HG03064 (cell line): ENCODE results near the gene TRHDE.
"Not testable (repeated sequence)": the region's sequence is repeated elsewhere in the genome, so short reads cannot be mapped to it uniquely, and the experiment has no call there.

Source experiments
- ATAC-seq: cut with Tn5 transposase; IDR thresholded peaks from one replicate; pipeline ENCODE4 v1.9.1; 2021; ENCODE audit warnings: low read depth; ENCODE audit not compliant: unreplicated experiment

TRHDE gene

DNA sequence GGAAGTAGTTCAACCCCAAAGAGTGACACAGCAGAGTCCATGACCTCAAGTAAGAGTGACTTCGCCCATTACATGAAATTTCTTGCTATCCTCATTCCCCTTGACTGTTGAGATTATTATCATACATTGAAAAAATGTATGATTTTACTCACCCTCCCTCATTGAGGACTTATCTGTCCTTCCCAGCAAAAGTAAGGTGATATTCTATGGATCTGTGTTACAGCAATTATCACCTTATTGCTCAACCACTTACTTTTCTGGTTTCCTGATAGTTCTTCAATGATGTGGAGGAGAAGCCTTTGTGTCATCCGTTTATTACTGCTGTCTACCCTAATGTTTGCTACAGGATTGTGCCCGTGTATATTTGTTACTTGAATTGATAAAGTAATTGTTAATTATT, 306.2 kb downstream of the TRHDE start:
- no peak for ATAC-seq

DNA sequence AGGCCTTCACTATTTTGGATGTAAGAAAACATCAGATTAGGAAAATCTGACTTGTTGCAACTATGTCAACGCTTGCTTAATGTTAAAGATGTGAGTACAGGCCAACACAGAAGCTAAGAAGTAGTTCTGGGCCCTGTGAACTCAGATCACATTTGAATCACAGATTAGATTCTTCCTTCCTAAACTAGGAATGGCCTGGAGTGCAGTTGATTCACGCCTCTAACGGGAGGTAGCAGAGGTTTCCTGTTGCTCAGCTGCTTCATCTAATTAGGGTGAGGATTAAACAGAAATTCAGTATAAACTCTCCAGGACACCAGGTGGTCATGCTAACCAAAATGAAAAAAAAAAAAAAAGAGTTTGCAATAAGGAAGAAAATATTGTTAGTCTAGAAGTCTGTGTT, 314.3 kb downstream of the TRHDE start:
- no peak for ATAC-seq

DNA sequence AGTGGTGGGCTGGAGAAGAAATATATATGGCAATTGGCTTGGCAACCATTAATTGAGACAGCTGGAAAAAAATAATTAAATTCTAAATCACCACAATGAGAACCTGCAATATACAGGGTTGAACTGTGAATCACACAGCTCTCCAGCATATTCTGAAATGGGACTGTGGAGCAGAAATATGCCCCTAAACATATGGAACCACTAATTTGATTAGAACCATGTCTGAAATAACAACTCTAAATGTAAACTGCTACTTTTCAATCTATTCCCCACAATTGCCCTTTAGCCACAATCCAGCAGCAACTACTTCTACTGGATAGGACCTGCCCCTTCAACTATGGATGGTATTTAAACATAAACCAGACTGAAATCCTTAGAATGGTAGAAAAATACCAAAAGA, 330.4 kb downstream of the TRHDE start:
- no peak for ATAC-seq

DNA sequence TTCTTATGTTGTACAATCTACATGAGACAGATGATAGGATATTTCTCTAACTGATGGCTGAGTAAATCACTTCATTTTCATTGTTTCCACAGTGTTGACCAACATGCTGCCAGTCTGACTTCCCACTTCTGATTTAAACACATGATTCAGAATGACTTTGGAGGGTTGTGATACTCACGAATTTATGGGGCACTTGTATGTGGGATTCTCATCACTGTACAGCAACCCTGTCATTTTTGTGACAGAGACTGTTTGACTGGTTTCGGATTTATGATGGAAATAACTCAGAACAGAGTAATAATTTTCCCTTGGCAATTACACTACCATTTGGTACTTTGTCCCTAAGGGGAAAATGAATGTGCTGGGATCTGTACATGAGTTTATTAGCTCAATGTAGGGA, 333.8 kb downstream of the TRHDE start:
- ATAC-seq, result no peak

GRCh38 chr12:72610342-72610741, 338.2 kb downstream of the TRHDE start:
- ATAC-seq, result no peak

DNA sequence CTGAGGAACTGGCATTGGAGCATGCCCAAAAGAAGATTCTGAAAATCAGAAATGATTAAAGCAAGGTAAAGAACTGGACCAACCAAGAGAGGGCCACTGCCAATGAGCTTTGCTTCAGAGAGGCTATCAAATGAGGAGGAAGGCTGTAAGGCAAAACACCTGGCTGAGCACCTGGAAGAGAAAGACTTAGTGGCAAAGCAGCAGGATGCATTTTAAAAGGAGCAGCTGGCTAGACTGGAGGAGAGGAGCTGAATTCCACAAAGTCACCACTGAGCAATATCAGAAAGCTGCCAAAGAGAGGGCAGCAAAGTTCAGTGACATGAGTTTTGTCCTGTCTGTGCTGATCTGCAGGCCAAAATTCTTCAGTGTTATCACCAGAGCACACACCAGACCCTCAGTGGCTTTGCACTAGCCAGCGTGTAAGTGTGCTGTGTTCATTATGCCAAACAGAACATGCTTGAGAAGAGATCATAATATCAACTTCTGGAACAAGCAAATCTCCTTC, 338.7 kb downstream of the TRHDE start:
- ATAC-seq, result no peak

DNA sequence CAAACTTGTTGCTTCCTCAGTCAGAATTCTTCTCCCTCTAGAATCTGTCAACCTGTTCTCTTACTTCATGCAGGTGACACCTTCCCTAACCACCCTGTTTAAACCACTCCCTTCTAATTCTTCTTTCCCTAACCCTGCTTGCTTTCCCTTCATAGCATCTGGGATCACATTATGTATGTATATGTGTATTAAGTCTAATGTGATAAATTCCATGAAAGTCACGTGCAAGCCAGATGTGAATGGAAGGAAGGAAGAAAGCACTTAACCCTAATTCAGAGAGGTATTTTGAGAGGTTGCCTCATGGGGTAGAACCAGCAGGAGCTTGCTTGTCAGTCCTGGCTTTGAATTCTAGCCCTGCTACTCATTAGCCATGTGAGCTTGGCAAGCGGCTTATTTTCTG, 340.0 kb downstream of the TRHDE start:
- no peak for ATAC-seq

DNA sequence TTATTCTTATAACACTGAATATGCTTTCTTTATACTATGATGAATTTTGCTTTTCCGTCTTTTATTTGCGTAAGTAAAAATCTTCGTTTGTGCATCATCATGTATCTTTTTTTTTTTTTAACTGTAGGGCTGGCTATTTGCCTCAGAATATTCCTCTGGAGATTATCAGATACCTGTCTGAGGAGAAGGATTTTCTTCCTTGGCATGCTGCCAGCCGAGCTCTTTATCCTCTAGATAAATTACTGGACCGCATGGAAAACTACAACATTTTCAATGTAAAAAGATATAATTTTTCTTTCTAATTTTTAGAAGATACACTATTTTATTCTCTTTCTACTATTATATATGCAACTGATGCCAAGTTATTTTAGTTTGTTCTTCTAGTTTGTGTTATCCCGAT, 346.6 kb downstream of the TRHDE start:
- ATAC-seq, result no peak

- peak; percentile 61 for ATAC-seq
These were observed 350.4 kb downstream of the TRHDE start for GRCh38 chr12:72622556-72622955.

DNA sequence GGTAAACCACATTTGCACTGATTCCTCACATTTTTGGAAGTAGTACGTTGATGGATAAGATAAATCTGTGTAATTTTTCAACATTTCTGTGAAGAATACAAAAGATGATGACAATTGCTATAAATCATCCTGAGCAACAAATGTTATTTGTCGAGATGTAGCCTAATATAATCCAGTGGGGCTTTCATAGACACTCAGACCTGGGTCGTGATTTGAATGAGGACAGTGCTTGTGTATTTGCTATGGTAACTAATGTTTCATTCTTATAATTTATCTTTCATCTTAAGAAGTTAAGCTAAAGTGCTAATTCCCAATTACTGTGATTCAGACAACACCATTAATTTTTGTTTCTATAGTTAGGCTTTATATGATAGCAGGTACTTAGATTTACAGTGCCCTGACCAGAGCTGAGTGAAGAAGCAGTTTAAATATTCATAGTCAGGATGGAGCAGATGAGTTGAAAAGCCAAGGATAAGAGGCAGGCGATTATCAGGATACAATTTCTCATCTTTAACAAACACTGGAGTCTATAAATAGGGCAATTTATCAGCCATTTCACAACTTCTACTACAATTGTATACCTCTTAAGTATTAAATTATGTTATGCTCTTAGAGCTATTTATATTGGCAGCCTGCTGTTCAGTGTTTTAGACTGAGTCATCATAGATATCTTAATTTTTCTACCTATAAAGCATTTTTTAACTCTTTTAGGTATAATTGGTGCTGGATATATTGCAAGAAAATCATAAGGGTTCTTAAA, 359.9 kb downstream of the TRHDE start:
- ATAC-seq, result no peak

- ATAC-seq, result no peak
These were observed 370.5 kb downstream of the TRHDE start for GRCh38 chr12:72642706-72643105.

DNA sequence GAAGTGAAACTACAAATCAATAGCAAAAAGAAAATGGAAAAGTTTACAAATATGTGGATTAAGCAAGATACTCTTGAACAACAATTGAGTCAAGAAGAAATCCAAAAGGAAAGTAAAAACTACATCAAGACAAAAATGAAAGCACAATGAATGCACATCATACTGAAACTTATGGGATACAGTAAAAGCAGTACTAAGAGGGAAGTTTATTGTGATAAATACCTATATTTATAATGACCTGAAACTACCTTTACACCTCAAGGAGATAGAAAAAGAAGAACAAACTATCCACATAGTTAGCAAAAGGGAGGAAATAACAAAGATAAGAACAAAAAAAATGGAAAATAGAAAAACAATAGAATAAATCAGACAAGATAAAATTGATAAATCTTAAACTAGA, 375.0 kb downstream of the TRHDE start:
- ATAC-seq, result no peak

DNA sequence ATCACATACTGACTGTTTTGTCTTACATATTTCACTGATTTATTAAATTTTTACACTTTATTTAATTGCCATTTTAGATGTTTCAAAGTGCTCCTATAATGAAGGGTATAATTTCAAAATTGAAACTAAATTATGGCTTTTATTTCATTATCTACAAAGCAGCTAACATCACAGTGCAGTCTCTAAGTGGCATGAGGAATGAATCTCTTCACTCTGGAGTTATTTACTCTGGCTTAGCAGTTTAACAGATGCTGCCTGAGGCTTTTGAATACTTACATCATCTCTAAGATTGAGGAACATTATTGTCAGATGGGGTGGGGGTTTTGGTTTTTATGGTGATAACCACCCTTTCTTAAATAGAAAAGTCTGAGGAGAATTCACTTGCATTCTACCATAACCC, 386.4 kb downstream of the TRHDE start:
- ATAC-seq, result no peak

DNA sequence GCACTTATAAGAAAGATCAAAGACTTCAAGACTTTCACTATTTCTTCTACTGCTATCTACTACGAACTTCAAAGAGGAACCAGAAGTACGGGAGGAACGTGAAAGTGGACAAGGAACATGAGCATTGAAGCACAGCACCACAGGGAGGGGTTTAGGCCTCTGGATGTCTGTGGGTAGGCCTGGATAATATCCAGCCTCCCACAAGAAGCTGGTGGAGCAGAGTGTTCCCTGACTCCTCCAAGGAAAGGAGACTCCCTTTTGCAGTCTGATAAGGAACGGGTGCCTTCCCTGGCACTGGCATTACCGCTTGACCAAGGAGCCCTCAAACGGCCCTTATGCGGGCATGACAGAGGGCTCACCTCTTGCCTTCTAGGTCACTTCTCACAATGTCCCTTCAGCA, 388.0 kb downstream of the TRHDE start:
- ATAC-seq, result not testable (repeated sequence)

GRCh38 chr12:72673853-72674252, 401.7 kb downstream of the TRHDE start:
- no peak for ATAC-seq

DNA sequence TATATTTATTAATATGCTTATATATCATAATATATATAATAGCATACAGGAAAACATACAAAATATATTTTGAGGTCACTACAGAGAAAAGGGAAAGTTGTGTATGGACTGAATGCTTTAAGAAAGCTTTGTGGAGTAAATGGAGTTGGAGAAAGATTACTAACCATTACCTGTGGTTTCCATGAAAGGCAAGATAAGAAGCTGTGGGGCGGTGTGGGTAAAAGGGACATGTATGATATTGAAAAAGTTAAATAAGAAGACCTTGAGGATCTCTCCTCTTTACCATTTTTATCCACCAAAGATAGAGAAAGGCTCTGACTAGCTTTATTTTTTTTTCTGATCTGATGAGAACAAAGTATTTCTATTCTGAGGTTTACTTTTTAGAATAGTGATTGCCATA, 404.4 kb downstream of the TRHDE start:
- ATAC-seq, result no peak

GRCh38 chr12:72677139-72677538, 405.0 kb downstream of the TRHDE start:
- ATAC-seq, result no peak

- no peak for ATAC-seq
These were observed 405.7 kb downstream of the TRHDE start for GRCh38 chr12:72677846-72678245.

- ATAC-seq, result no peak
These were observed 407.1 kb downstream of the TRHDE start for GRCh38 chr12:72679147-72679757.

DNA sequence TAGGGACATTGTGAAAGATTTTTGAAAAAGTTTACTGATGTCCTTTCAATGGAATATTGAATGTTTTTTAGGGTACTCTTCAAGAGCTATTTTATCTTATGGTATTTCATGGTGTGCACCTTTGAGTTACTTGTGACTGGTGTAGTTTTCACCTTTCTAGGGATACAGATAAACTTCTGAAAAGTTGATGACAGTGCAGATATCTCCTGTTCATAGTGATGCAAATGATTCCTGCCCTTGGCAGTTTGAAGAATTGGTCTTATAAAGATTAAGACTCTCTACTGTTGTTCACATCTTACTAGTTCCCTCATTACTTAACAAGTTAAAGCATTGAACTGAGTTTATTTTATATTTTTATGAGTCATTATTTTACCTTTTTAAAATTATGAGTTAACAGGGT, 408.9 kb downstream of the TRHDE start:
- ATAC-seq, result no peak

GRCh38 chr12:72684491-72684890, 412.3 kb downstream of the TRHDE start:
- ATAC-seq, result no peak

GRCh38 chr12:72692338-72692737, 420.2 kb downstream of the TRHDE start:
- ATAC-seq, result no peak
